IMR-90 (cell line): Measurements from ENCODE around the gene LRPPRC. TPM values are rescaled to one million over a fixed set of nuclear protein-coding genes. Genes with fewer than 3 reads are reported as not detected.

Experiments used
- ATAC-seq: fragments of 200-7000 bp; cut with Tn5 transposase; 2 replicates; pipeline ENCODE4 v1.9.1; 2020; ENCODE audit warnings: low read depth, mild to moderate bottlenecking, moderate library complexity
- BruUV-seq: library from RNA; stranded (reverse); fragments of 400-500 nt; replicated peaks from 2 replicates; lab custom pipeline; 2021; lab: Mats Ljungman, UMichigan
- CTCF ChIA-PET: fragments of 300-600 bp; formaldehyde crosslinking; extraction: SDS; loops from one replicate; lab custom pipeline; 2021; ENCODE audit warnings: antibody characterized with exemption; lab: Yijun Ruan, JAX
- POLR2A ChIA-PET: fragments of 300-600 bp; sonication (Branson Sonifier 250); formaldehyde crosslinking; loops from one replicate; lab custom pipeline; 2022; ENCODE audit warnings: antibody characterized with exemption; ENCODE audit not compliant: unreplicated experiment; lab: Charles Lee
- DNase-seq: peaks from one replicate; pipeline ENCODE4 v3.0.0; 2013
- H2AFZ ChIP-seq: replicated peaks from 2 replicates; pipeline ENCODE3; 2013; ENCODE audit warnings: low read length, mild to moderate bottlenecking; ENCODE audit not compliant: poor library complexity
- H2AK5ac ChIP-seq: 2 replicates; pipeline ENCODE4 v1.6.1; 2013; ENCODE audit warnings: low read depth, low read length, inconsistent platforms
- H2AK9ac ChIP-seq: replicated peaks from 2 replicates; pipeline ENCODE3; 2013; ENCODE audit warnings: mild to moderate bottlenecking, low read depth, low read length, moderate library complexity; ENCODE audit not compliant: poor library complexity
- H2BK120ac ChIP-seq: 2 replicates; pipeline ENCODE4 v1.6.1; 2013; ENCODE audit warnings: low read depth, low read length, inconsistent platforms
- H2BK15ac ChIP-seq: 3 replicates; pipeline ENCODE4 v1.6.1; 2013; ENCODE audit warnings: low read depth, low read length, inconsistent platforms
- H2BK20ac ChIP-seq: 2 replicates; pipeline ENCODE4 v1.6.1; 2013; ENCODE audit warnings: low read depth, mild to moderate bottlenecking, inconsistent platforms, low read length, moderate library complexity
- H2BK5ac ChIP-seq: 2 replicates; pipeline ENCODE4 v1.6.1; 2013; ENCODE audit warnings: mild to moderate bottlenecking, low read depth, low read length, inconsistent platforms; ENCODE audit not compliant: poor library complexity, severe bottlenecking
- H3K14ac ChIP-seq: replicated peaks from 2 replicates; pipeline ENCODE4 v1.6.1; 2013; ENCODE audit warnings: low read depth, low read length, inconsistent platforms
- H3K18ac ChIP-seq: 2 replicates; pipeline ENCODE4 v1.6.1; 2013; ENCODE audit warnings: low read depth, low read length, control low read depth
- H3K23ac ChIP-seq: 2 replicates; pipeline ENCODE4 v1.6.1; 2013; ENCODE audit warnings: low read depth, low read length, inconsistent platforms
- H3K27ac ChIP-seq: 2 replicates; pipeline ENCODE4 v1.5.1; 2013; ENCODE audit warnings: mild to moderate bottlenecking, control low read depth, low read length; ENCODE audit not compliant: insufficient read depth
- H3K27me3 ChIP-seq: 2 replicates; pipeline ENCODE4 v1.6.1; 2013; ENCODE audit warnings: low read length; ENCODE audit not compliant: control insufficient read depth, insufficient read depth
- H3K36me3 ChIP-seq: 2 replicates; pipeline ENCODE4 v1.6.1; 2013; ENCODE audit warnings: low read length, mixed read lengths; ENCODE audit not compliant: control insufficient read depth, insufficient read depth
- H3K4ac ChIP-seq: 2 replicates; pipeline ENCODE4 v1.6.1; 2013; ENCODE audit warnings: low read depth, low read length, inconsistent platforms
- H3K4me1 ChIP-seq: 2 replicates; pipeline ENCODE4 v1.6.1; 2013; ENCODE audit warnings: low read length, mixed read lengths; ENCODE audit not compliant: control insufficient read depth, insufficient read depth
- H3K4me2 ChIP-seq: 2 replicates; pipeline ENCODE4 v1.6.1; 2013; ENCODE audit warnings: low read depth, mild to moderate bottlenecking, control low read depth, low read length, moderate library complexity
- H3K4me3 ChIP-seq: 2 replicates; pipeline ENCODE4 v1.5.1; 2013; ENCODE audit warnings: low read depth, mild to moderate bottlenecking, control low read depth, low read length, moderate library complexity; ENCODE audit not compliant: insufficient read depth
- H3K56ac ChIP-seq: 2 replicates; pipeline ENCODE4 v1.6.1; 2013; ENCODE audit warnings: low read length, inconsistent platforms; ENCODE audit not compliant: insufficient read depth; ENCODE audit errors: extremely low read depth
- H3K79me1 ChIP-seq, 2 experiments: 2 replicates each; pipeline ENCODE4 v1.6.1; 2013; ENCODE audit warnings: low read length in 2 of 2, inconsistent platforms in 1 of 2, low read depth in 1 of 2
- H3K9ac ChIP-seq: 2 replicates; pipeline ENCODE4 v1.6.1; 2013; ENCODE audit warnings: low read depth, low read length, control low read depth
- H3K9me1 ChIP-seq: 2 replicates; pipeline ENCODE4 v1.6.1; 2013; ENCODE audit warnings: low read length, inconsistent platforms; ENCODE audit not compliant: insufficient read depth
- H3K9me3 ChIP-seq: 2 replicates; pipeline ENCODE4 v1.6.1; 2013; ENCODE audit warnings: low read length; ENCODE audit not compliant: control insufficient read depth, insufficient read depth
- H4K20me1 ChIP-seq: 2 replicates; pipeline ENCODE4 v1.6.1; 2013; ENCODE audit warnings: low read length, inconsistent platforms; ENCODE audit not compliant: insufficient read depth
- H4K5ac ChIP-seq: 2 replicates; pipeline ENCODE4 v1.6.1; 2013; ENCODE audit warnings: mild to moderate bottlenecking, low read depth, low read length, control low read depth
- H4K8ac ChIP-seq, 2 experiments: 2 replicates each; pipeline ENCODE4 v1.6.1; 2013; ENCODE audit warnings: low read depth in 2 of 2, low read length in 2 of 2, control low read depth in 1 of 2, inconsistent platforms in 1 of 2
- H4K91ac ChIP-seq: 2 replicates; pipeline ENCODE4 v1.6.1; 2013; ENCODE audit warnings: low read depth, low read length, inconsistent platforms; ENCODE audit not compliant: insufficient read depth
- BHLHE40 ChIP-seq: fragments of 150-350 bp; IDR thresholded peaks from 2 replicates; pipeline ENCODE4 v1.6.1; 2016; ENCODE audit warnings: mild to moderate bottlenecking, low read depth, low read length
- CEBPB ChIP-seq: IDR thresholded peaks from 2 replicates; pipeline ENCODE4 v1.6.1; 2012; ENCODE audit warnings: low read depth, low read length, improper control_type of control experiment
- CHD1 ChIP-seq: IDR thresholded peaks from 2 replicates; pipeline ENCODE4 v1.6.1; 2012; ENCODE audit warnings: low read depth, low read length, improper control_type of control experiment
- CTCF ChIP-seq: conservative IDR thresholded peaks from 2 replicates; pipeline ENCODE4 v1.5.1; 2012; ENCODE audit warnings: mild to moderate bottlenecking, low read depth, low read length, improper control_type of control experiment
- MAZ ChIP-seq: IDR thresholded peaks from 2 replicates; pipeline ENCODE4 v1.6.1; 2012; ENCODE audit warnings: low read depth, mild to moderate bottlenecking, low read length, improper control_type of control experiment, moderate library complexity, borderline replicate concordance
- MXI1 ChIP-seq: IDR thresholded peaks from 2 replicates; pipeline ENCODE4 v1.6.1; 2012; ENCODE audit warnings: low read depth, mild to moderate bottlenecking, low read length, moderate library complexity, borderline replicate concordance
- POLR2A ChIP-seq: IDR thresholded peaks from 2 replicates; pipeline ENCODE4 v1.6.1; 2012; ENCODE audit warnings: mild to moderate bottlenecking, low read depth, low read length
- RCOR1 ChIP-seq: IDR thresholded peaks from 2 replicates; pipeline ENCODE4 v1.6.1; 2012; ENCODE audit warnings: mild to moderate bottlenecking, low read length, improper control_type of control experiment; ENCODE audit not compliant: insufficient replicate concordance
- RFX5 ChIP-seq: IDR thresholded peaks from 2 replicates; pipeline ENCODE4 v1.8.0; 2012; ENCODE audit warnings: low read depth, mild to moderate bottlenecking, low read length, moderate library complexity
- SMC3 ChIP-seq: fragments of 150-350 bp; IDR thresholded peaks from 2 replicates; pipeline ENCODE4 v1.6.1; 2016; ENCODE audit warnings: low read depth, mild to moderate bottlenecking, antibody characterized with exemption, low read length, moderate library complexity
- USF2 ChIP-seq: fragments of 150-350 bp; IDR thresholded peaks from 2 replicates; pipeline ENCODE4 v1.6.1; 2017; ENCODE audit warnings: mild to moderate bottlenecking, antibody characterized with exemption, low read length, low read depth
- WGBS, 2 experiments: methylation state at CpG; one replicate each; pipeline versions ENCODE4 v1.1.5 to v1.1.7; 2013; ENCODE audit warnings: missing lambda C conversion rate in 2 of 2; ENCODE audit not compliant: insufficient read length in 1 of 2; ENCODE audit errors: extremely low coverage in 2 of 2; 5-methylcytosine and 5-hydroxymethylcytosine counted together
- dilution Hi-C: fragments of 300-500 bp; cut with HindIII; formaldehyde crosslinking; loops from one replicate; pipeline ENCODE4 v1.14.3; 2018; ENCODE audit warnings: low sequenced_read_pairs; ENCODE audit not compliant: unreplicated experiment
- in situ Hi-C: fragments of 300-500 bp; cut with MboI; formaldehyde crosslinking; loops from 3 replicates; pipeline ENCODE4 v1.14.3; 2019; ENCODE audit warnings: low sequenced_read_pairs, inconsistent platforms, mixed read lengths
- intact Hi-C: fragments of 100-400 bp; cut with micrococcal nuclease; formaldehyde crosslinking; loops from 2 replicates; pipeline ENCODE4 v1.10.0; 2022
- polyA plus RNA-seq, 3 experiments: library from polyadenylated mRNA; depleted of rRNA; stranded (reverse); fragments of >200 nt; gene quantifications; 2 replicates each; pipeline ENCODE4 v1.2.3, GENCODE V29; 2012; ENCODE audit warnings: low replicate concordance in 1 of 3
- total RNA-seq: library from RNA; depleted of rRNA; stranded (reverse); fragments of >200 nt; gene quantifications from 2 replicates; pipeline ENCODE4 v1.2.3, GENCODE V29; 2012
- TF ChIP-seq, protein P1 (sequence below): fragments of 150-350 bp; IDR thresholded peaks from 2 replicates; pipeline ENCODE4 v1.6.1; 2016; ENCODE audit warnings: low read depth, mild to moderate bottlenecking, low read length, moderate library complexity, borderline replicate concordance

LRPPRC gene
- total and polyA plus RNA-seq, 2 of the 4 experiments (the other 2 are of a cell fraction), result 30.4 to 36.0 TPM

GRCh38 chr2:43840965-43841364 lies 154.8 kb downstream of the LRPPRC start:
- Histone ChIP-seq H3K4me2 (no peak overlapping the region), H3K9me3 (no peaks in the 10 kb centered on the region), H3K56ac (no peak overlapping the region), H3K27me3 (peaks cover 56% of the 10 kb centered on the region), H3K9me1 (no peaks in the 10 kb centered on the region), H3K79me1 (no peaks in the 10 kb centered on the region), H3K4me3 (no peak overlapping the region), H3K23ac (no peak overlapping the region), H3K4ac (no peak overlapping the region), H4K8ac (no peak overlapping the region), H2BK20ac (no peak overlapping the region), H2AK5ac (no peak overlapping the region), H3K27ac (no peak overlapping the region), H4K91ac (no peak overlapping the region), H2AFZ (no peak overlapping the region), H3K14ac (no peak overlapping the region), H3K18ac (no peak overlapping the region), H2BK120ac (no peak overlapping the region), H3K36me3 (no peaks in the 10 kb centered on the region), H4K5ac (no peak overlapping the region), H2AK9ac (no peak overlapping the region), H3K4me1 (no peaks in the 10 kb centered on the region), H3K9ac (no peak overlapping the region), H2BK5ac (no peak overlapping the region), H2BK15ac (no peak overlapping the region), H4K20me1 (no peaks in the 10 kb centered on the region)
- ChIA-PET CTCF (interaction anchor here (0.6 kb wide), 1 partner anchor 205 kb away, joined by 3 read pairs; no protein-coding TSS in a partner anchor), POLR2A (no interaction called here)
- ATAC-seq (no peak), DNase-seq (no peak)
- BruUV-seq, result no TSS peak
- WGBS, 2 experiments, result 100% methylated on average over 1 of the region's 5 CpGs; no CpG with 5 or more reads in 1 of the 2 experiments
- TF ChIP-seq POLR2A (no peak), RCOR1 (no peak), MAZ (no peak), USF2 (no peak), BHLHE40 (no peak), CEBPB (no peak), SMC3 (no peak), CTCF (no peak), CHD1 (no peak), RFX5 (no peak), MXI1 (no peak)
- TF ChIP-seq, protein P1, sequence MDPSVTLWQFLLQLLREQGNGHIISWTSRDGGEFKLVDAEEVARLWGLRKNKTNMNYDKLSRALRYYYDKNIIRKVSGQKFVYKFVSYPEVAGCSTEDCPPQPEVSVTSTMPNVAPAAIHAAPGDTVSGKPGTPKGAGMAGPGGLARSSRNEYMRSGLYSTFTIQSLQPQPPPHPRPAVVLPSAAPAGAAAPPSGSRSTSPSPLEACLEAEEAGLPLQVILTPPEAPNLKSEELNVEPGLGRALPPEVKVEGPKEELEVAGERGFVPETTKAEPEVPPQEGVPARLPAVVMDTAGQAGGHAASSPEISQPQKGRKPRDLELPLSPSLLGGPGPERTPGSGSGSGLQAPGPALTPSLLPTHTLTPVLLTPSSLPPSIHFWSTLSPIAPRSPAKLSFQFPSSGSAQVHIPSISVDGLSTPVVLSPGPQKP, result no peak
- in situ Hi-C loops (no loop called here), intact Hi-C loops (no loop called here), dilution Hi-C loops (no loop called here)
